HG02840 (cell line): ENCODE results near the gene SMNDC1.

ENCODE experiments used
- ATAC-seq: cut with Tn5 transposase; IDR thresholded peaks from one replicate; pipeline ENCODE4 v1.9.1; 2021; ENCODE audit warnings: mild to moderate bottlenecking, moderate library complexity, moderate number of reproducible peaks; ENCODE audit not compliant: unreplicated experiment, low FRiP score

The SMNDC1 gene

GRCh38 chr10:110330675-110331074 lies 26.0 kb upstream of the SMNDC1 start:
- no peak for ATAC-seq

- no peak for ATAC-seq
These were observed 22.7 kb upstream of the SMNDC1 start for GRCh38 chr10:110327262-110327914.

DNA sequence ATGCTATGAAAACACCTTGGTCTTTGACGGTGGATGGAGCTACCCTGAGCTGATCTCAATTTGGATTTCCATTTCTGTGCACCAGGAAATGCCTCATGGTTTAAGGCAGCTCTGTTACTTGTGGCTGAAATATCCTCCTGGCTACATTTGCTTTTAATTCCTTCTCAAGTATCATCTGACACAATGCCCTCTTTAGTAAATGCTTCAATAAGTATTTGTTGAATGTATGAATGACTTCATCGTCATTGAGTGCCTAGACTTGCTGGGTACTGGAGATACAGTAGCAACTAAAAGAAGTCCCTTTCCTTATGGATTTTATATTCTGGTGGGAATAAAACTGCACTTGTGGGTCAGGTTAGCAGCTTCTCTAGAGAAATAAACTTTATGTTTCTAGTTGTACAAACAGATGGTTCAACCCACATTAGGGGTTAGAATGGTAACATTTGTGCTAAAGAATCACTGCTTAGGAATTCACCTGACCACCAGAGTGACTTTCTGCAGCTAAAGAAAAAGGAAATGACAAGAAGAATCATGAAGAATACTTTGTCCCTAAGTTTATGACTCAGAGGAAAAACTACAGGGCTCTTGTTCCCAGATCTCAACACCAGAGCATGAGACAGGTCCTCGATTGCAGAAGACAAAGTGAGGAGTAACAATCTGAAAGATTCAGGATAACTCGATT lies 21.8 kb upstream of the SMNDC1 start:
- ATAC-seq: no peak

- no peak for ATAC-seq
These were observed 20.1 kb upstream of the SMNDC1 start for GRCh38 chr10:110324805-110325280.

- no peak for ATAC-seq
These were observed 19.6 kb upstream of the SMNDC1 start for GRCh38 chr10:110324201-110324804.

- no peak for ATAC-seq
These were observed 18.8 kb upstream of the SMNDC1 start for GRCh38 chr10:110323503-110323902.

GRCh38 chr10:110321869-110322620 lies 17.3 kb upstream of the SMNDC1 start:
- no peak for ATAC-seq

DNA sequence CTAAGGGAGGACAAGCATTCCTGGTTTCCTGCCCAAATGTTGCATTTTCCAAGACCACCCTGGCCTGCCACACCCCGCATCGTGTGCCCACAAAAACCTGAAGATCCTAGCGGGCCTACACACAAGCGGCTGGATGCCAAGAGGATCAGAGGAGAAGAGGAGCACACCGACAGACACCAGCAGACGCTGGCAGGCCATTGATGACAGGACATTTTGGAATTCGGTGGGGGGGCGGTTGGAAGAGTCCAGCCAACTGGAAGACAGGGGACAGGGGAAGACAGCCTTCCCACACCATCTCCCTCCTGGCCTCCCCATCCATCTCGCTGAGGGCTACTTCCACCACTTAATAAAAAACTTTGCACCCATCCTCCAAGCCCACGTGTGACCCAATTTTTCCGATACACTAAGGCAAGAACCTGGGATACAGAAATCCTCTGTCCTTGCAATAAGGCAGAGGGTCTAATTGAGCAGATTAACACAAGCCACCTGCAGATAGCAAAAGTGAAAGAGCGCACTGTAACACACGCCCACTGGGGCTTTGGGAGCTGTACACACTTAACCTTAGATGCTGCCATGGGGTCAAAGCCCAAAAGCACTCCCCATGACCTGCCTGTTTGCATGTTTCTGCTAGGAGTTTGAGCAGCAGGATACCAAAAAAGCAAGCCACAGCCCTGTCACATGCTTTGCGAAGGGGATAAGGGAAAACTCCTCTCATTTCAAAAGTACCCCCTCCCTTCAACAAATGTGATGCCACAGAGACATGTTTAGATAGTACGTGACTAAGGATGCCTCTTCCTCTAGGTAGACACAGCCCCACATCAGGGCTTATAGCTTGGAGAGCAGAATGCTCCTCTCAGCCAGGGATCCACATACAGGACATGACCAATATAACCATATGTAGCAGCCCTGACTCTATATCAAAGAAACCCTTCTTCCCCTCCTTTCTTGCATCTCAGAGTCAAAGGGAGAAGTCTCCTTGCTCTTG lies 13.4 kb upstream of the SMNDC1 start:
- ATAC-seq: no peak

DNA sequence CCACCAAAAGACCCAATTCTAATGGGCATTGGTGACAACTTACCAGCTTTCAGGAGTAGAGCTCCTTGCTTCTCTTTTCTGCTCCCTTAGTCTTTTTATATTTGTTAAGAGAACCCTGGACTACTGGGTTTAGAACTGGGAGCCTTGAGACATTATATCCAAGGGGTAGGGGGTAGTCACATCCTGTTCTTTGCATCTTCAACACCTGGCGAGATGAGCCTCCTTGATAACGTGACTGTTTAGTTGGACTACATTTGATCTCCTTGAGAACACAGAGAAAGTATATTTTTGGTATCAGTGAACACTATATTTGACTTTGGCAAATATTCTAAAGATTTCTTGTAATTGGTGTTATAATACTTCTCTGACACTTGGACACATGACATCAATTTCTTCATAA lies 9.0 kb upstream of the SMNDC1 start:
- no peak for ATAC-seq

GRCh38 chr10:110312206-110312605 lies 7.5 kb upstream of the SMNDC1 start:
- no peak for ATAC-seq

DNA sequence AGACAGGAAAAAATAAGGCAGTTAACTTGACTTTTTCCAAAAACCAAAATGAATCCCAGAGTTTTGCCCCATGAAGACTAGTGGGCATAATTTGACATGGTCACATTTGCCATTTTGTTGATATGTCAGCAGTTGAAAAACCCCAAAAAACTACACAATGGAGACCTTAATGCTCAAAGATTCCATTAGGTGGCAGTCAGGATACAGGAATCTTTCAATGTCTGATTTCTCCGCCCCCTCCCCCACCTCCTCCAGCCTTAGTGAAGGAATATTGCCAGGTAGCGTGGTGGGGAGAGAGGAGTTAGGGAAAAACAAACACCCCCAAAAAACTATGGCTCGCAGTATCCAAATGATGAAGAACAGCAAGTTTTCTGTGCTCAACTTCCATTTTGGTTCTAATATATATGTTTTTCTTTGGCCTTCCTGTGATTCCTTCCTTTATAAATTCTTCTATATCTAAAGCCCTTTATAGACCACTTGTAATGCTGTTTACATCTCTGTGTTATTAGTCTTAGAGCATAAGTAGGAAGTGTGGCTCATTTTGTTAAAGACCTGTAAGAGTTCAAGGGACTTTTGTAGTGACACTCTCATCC lies 6.7 kb upstream of the SMNDC1 start:
- no peak for ATAC-seq

GRCh38 chr10:110310741-110311140 lies 6.0 kb upstream of the SMNDC1 start:
- ATAC-seq: no peak

DNA sequence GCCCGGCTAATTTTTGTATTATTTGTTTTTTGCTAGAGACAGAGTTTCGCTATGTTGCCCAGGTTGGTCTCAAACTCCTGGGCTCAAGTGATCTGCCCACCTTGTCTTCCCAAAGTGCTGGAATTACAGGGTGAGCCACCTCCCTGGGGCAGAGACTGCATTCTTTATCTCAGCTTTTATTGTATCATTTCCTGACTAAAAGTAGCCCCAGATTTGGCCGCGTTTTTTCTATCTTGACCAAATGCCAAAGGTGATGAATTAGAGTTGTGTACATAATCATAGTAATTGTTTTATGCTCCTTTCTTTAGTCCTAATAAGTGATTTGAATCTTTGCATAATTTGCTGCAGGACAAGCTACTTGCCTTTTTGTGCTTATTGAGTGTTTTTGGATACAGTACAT lies 3.1 kb upstream of the SMNDC1 start:
- ATAC-seq: no peak

- ATAC-seq: no peak
These were observed 1.7 kb upstream of the SMNDC1 start for GRCh38 chr10:110306452-110306768.

- peak; percentile 50 for ATAC-seq
These were observed 1.2 kb upstream of the SMNDC1 start for GRCh38 chr10:110305767-110306451.

GRCh38 chr10:110304394-110304779 lies 333 bp downstream of the SMNDC1 start:
- peak; percentile 40 for ATAC-seq

GRCh38 chr10:110303681-110304080 lies 1.0 kb downstream of the SMNDC1 start:
- no peak for ATAC-seq

DNA sequence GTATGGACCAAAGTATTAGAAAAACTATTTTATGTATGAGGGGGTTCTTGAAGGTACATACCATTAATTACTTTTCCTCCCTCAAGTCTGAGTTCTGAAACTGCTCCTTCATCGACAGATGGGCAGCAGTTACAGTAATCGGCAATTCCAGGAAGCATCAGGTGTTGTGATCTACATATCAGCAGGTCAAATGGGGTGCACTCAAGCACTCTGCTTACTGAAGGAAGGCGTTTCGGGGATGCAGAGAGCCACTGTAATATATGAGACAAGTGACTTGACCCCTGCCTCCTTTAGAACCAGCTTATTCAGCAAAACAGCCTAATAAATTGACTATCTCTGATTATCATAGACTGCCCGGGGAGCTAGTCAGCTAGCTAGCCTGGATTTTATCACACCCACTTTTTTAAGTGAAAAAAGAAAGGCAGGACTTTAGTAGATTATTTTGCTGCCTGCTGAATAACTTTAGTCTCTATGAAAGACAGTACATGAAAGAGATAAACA lies 4.2 kb downstream of the SMNDC1 start:
- ATAC-seq: no peak

DNA sequence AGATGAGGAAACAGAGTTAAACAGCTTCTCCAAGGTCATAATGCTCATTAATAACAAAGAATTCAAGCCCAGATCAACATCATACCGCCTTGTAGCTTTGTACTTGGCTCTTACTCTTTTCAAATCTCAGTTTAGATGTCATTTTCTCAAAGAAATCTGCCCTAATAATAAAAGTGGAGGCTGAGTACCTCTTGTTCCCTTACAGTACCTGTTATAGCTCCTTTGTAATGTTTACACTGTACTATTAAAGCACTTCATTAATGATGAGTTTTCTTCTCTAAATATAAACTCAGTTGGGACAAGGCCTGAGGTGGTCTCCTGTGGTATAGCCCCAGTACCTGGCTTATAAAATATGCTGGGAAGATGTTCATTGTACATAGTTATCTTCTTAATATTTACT lies 7.8 kb downstream of the SMNDC1 start:
- no peak for ATAC-seq
